Body of pancreas (tissue), 4 donors: Measurements from ENCODE around the gene C3orf20. TPM values are rescaled to one million over a fixed set of nuclear protein-coding genes. Genes with fewer than 3 reads are reported as not detected.

Source experiments
- ATAC-seq: fragments of 150-250 bp; one replicate; pipeline ENCODE4 v1.9.1; 2016
- DNase-seq, 4 donors: peaks; one replicate each; pipeline ENCODE4 v3.0.0-alpha.2; 2019
- H3K27ac ChIP-seq, 4 donors: fragments of 200-600 bp; sonication (generic); 1 replicate in 3 of 4; 2 replicates in 1 of 4; pipeline versions ENCODE4 v1.5.1 to v1.6.1; 2016 to 2019; ENCODE audit warnings: mild to moderate bottlenecking in 1 of 4, mixed read lengths in 1 of 4, moderate library complexity in 1 of 4
- H3K27me3 ChIP-seq, 2 donors: fragments of 200-600 bp; sonication (generic); one replicate each; pipeline ENCODE4 v1.6.0; 2016; ENCODE audit warnings: mild to moderate bottlenecking in 1 of 2
- H3K36me3 ChIP-seq, 2 donors: fragments of 200-600 bp; sonication (generic); replicated peaks in 1 of 2; 2 replicates each; pipeline ENCODE4 v1.5.1; 2016; ENCODE audit warnings: low read depth in 2 of 2; ENCODE audit not compliant: insufficient read depth in 1 of 2
- H3K4me1 ChIP-seq: fragments of 200-600 bp; sonication (generic); one replicate; pipeline ENCODE4 v1.6.0; 2016
- H3K4me3 ChIP-seq, 2 donors: fragments of 200-600 bp; sonication (generic); 1 replicate in 1 of 2; 2 replicates in 1 of 2; pipeline ENCODE4 v1.5.1; 2016 to 2019
- H3K9me3 ChIP-seq, 3 donors: fragments of 200-600 bp; sonication (generic); 1 replicate in 2 of 3; 2 replicates in 1 of 3; pipeline ENCODE4 v1.5.1; 2016
- CTCF ChIP-seq, 7 experiments: fragments of 450-650 bp in 4 of 7; fragments of 200-600 bp in 3 of 7; sonication (generic) in 3 of 7; IDR thresholded peaks; one replicate each; pipeline ENCODE4 v1.5.1; 2016 to 2019; ENCODE audit warnings: antibody characterized with exemption in 7 of 7
- POLR2A ChIP-seq, 3 donors: fragments of 450-650 bp; IDR thresholded peaks; one replicate each; pipeline ENCODE4 v1.6.1; 2016; ENCODE audit warnings: antibody characterized with exemption in 3 of 3, mild to moderate bottlenecking in 2 of 3
- WGBS, 2 donors: methylation state at CpG; one replicate each; pipeline ENCODE4 v1.1.5; 2017; 5-methylcytosine and 5-hydroxymethylcytosine counted together
- intact Hi-C: fragments of 100-400 bp; cut with DNase I; formaldehyde crosslinking; loops from one replicate; pipeline ENCODE4 v1.15.1; 2023
- total RNA-seq, 2 donors: library from RNA; depleted of rRNA; stranded (reverse); fragments of >200 nt; gene quantifications; one replicate each; pipeline ENCODE4 v1.1.0, GENCODE V29; 2016

Gene C3orf20
- total RNA-seq, 2 donors from 2014 or later = not detected

GRCh38 chr3:14758959-14759358 is 84.0 kb downstream of the C3orf20 start:
- no peaks in the 10 kb centered on the region for H3K27me3 ChIP-seq
- H3K4me1 ChIP-seq = no peaks in the 10 kb centered on the region
- H3K4me3 ChIP-seq = no peak overlapping the region
- no peak for TF ChIP-seq CTCF (IDR thresholded peaks at IDR 0.05)
- TF ChIP-seq POLR2A (IDR thresholded peaks at IDR 0.05) = no peak
- no peak overlapping the region for H3K27ac ChIP-seq
- no peaks in the 10 kb centered on the region for H3K36me3 ChIP-seq
- intact Hi-C loops = no loop called here
- no peaks in the 10 kb centered on the region for H3K9me3 ChIP-seq
- ATAC-seq = no peak
- DNase-seq = no peak
- WGBS, 2 donors = 81 to 85% methylated on average over 3 of the region's 3 CpGs

- intact Hi-C loops = no loop called here
- Histone ChIP-seq H3K9me3 (no peaks in the 10 kb centered on the region), H3K4me1 (no peaks in the 10 kb centered on the region), H3K4me3 (no peak overlapping the region), H3K27me3 (no peaks in the 10 kb centered on the region), H3K36me3 (no peaks in the 10 kb centered on the region), H3K27ac (no peak overlapping the region)
- TF ChIP-seq CTCF (IDR thresholded peaks at IDR 0.05) (no peak), POLR2A (IDR thresholded peaks at IDR 0.05) (no peak)
- no peak for DNase-seq
- ATAC-seq = no peak
Measured at GRCh38 chr3:14760185-14760584, 85.2 kb downstream of the C3orf20 start.

GRCh38 chr3:14761121-14761672 is 86.3 kb downstream of the C3orf20 start:
- no peak overlapping the region for H3K27ac ChIP-seq
- ATAC-seq = no peak
- no peaks in the 10 kb centered on the region for H3K36me3 ChIP-seq
- 50 to 55% methylated on average over 6 to 9 of the region's 9 CpGs for WGBS, 2 donors
- intact Hi-C loops = no loop called here
- no peaks in the 10 kb centered on the region for H3K4me1 ChIP-seq
- no peaks in the 10 kb centered on the region for H3K27me3 ChIP-seq
- H3K9me3 ChIP-seq = no peaks in the 10 kb centered on the region
- H3K4me3 ChIP-seq = no peak overlapping the region
- TF ChIP-seq POLR2A (IDR thresholded peaks at IDR 0.05) = no peak
- TF ChIP-seq CTCF (IDR thresholded peaks at IDR 0.05) = no peak
- no peak for DNase-seq

GRCh38 chr3:14761866-14762265 is 86.9 kb downstream of the C3orf20 start:
- DNase-seq (no peak), ATAC-seq (no peak)
- Histone ChIP-seq H3K27ac (no peak overlapping the region), H3K4me1 (no peaks in the 10 kb centered on the region), H3K27me3 (no peaks in the 10 kb centered on the region), H3K9me3 (no peaks in the 10 kb centered on the region), H3K36me3 (no peaks in the 10 kb centered on the region), H3K4me3 (no peak overlapping the region)
- intact Hi-C loops = no loop called here
- WGBS, 2 donors = 93 to 96% methylated on average over 2 of the region's 2 CpGs
- TF ChIP-seq CTCF (IDR thresholded peaks at IDR 0.05) (no peak), POLR2A (IDR thresholded peaks at IDR 0.05) (no peak)

GRCh38 chr3:14762701-14763100 is 87.8 kb downstream of the C3orf20 start:
- Histone ChIP-seq H3K36me3 (no peaks in the 10 kb centered on the region), H3K4me1 (no peaks in the 10 kb centered on the region), H3K27ac (no peak overlapping the region), H3K9me3 (no peaks in the 10 kb centered on the region), H3K27me3 (no peaks in the 10 kb centered on the region), H3K4me3 (no peak overlapping the region)
- intact Hi-C loops = no loop called here
- 76 to 90% methylated on average over 3 of the region's 3 CpGs for WGBS, 2 donors
- no peak for DNase-seq
- TF ChIP-seq POLR2A (IDR thresholded peaks at IDR 0.05) = no peak
- TF ChIP-seq CTCF (IDR thresholded peaks at IDR 0.05) = no peak
- no peak for ATAC-seq
